NCI-H1436 treated with DMSO at 0.1 percent for 48 hours (cell line): ENCODE measurements around the gene PCDH9.

ENCODE experiments used
- DNase-seq: peaks from one replicate; lab custom pipeline; 2025; lab: John Stamatoyannopoulos, UW

Gene PCDH9

DNA sequence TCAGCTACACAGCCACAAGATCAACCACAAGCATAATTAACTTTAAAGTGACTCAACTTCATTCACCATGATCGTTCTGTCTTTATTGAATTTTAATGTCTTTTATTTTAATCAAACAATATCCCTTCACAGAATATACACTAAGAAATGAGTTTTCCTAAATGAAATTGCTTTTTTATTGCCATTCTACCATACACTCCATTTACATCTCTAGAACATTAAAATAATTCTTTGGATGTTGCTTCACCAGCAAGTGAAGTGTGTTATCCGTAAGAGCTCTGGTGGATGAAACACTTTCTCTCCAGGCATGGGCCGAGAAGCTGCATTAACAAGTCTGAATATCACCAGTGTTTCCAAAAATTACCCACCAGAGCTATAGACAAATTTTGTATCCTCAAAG, 789.2 kb downstream of the PCDH9 start:
- DNase-seq: no peak

DNA sequence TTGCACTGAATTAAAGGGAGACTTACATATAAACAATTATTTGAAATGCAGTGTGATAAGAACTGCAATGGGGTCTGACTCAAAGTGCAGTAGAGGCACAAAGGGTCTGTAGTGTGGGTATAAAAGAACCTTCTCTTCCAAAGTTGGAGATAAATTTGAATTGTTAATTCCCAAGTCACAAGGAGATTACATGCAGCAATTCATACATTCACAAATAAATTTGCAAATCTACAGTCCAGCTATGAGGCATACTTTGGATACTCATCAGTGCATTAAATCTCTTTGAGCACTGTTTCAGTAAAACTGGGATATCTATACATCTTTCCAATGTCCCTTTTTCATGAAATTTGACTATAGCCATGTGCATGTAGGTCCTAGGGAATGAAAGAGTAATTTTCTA, 799.4 kb downstream of the PCDH9 start:
- DNase-seq: no peak

DNA sequence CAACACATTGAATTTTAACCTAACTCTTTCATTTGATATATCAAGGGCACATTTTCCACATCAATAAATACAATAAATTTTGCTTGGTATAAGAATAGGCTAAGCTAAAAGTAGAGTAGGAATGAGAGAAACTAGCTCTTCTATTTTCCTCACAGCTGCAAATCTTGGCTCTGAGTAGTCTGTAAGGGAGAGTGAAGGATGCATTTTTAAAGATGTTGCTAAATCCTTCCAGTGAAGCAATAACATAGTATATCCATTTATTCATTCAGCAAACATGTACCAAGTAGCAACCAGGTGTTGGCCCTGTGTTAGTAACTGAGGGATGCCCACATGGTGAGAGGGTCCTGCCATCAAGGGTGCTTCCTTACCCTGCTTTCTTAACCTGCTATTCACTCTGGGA, 799.9 kb downstream of the PCDH9 start:
- no peak for DNase-seq

DNA sequence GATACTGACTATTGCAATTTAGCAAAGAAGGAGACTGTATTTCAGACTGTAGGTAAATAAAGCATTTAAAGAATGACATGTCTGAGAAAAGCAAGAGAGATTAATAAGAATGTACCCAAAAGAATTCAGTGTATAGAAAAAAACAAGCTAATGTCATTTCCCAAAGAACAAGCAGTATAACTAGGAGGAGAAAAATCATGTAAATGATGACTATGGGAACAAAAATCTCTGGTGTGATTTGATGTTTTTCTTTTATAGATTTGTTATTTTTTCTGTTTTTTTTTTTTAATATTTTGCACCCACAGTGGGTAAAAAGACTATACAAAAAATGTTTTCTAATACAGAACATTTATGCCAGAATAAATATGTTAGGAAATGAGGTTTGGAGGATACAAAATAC, 801.0 kb downstream of the PCDH9 start:
- DNase-seq: no peak

DNA sequence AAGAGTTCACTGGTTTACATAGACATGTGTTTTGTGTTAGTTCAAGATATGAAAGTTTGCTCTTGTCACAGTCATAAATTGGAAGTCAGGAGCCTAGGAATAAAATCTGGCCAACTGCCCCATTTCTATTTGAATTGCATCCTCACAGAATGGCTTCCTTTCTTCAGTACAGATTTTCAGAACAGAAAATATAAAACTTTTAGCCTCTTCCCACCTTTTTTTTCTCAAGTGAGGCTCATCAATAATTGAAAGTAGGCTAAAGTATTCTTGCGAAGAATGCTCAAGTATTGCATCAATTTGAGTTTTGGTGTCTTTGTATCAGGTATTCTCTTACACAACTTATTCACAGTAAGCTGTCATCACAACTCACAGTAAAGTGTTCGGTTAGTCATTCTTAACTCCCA, 802.7 kb downstream of the PCDH9 start:
- DNase-seq: no peak

DNA sequence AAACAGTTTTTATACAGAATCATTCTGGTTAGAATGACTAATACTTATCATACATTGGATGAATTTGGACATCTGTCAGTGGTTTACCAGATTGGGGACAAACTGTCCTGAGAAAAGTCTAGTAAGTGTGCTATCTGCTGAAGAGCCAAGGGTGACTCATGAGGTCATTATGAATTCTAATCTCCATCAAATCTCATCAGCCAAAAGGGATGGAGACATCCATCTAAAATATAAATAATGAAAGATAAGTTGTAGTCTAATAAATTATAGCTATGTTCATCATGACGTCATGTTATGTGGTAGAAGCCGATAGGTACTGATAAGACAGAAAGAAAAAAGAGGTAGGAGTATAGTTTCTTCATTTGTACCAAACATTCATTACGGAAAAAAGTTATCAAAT, 804.4 kb downstream of the PCDH9 start:
- no peak for DNase-seq

DNA sequence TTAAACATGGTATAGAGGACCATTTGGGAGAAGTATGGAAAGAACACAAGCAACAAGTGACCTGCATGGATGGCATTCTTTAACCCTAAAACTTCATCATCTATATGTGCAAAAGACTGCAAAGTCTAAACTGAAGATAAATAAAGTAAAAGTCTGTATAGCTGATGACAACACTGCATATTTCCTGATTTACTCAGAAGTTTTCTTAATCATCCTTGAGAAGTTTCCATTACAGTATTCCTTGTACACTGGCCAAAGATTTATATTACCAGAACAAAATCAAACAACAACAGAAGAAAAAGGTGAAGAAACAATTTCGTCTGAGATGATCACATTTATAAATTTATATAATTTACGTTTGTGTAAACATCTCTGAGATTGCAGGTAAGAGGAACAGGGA, 805.7 kb downstream of the PCDH9 start:
- no peak for DNase-seq

DNA sequence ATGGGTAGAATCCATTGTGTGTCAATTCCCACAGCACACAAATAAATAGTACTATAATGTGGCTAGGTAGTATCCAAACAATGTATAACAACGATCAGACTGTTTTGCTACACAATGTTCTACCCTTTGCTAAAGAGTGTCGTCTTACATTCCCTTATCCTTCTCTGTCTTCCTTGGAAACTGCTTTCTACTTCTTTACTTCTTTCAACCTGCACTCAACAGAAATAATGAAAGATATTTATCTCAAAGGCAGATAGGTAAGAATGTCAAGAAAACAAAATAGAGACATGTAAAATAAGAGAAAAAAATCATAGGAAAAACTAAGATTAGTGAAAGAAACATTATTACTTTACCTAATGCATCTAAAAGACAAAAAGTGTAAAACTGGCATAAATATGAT, 814.7 kb downstream of the PCDH9 start:
- no peak for DNase-seq

DNA sequence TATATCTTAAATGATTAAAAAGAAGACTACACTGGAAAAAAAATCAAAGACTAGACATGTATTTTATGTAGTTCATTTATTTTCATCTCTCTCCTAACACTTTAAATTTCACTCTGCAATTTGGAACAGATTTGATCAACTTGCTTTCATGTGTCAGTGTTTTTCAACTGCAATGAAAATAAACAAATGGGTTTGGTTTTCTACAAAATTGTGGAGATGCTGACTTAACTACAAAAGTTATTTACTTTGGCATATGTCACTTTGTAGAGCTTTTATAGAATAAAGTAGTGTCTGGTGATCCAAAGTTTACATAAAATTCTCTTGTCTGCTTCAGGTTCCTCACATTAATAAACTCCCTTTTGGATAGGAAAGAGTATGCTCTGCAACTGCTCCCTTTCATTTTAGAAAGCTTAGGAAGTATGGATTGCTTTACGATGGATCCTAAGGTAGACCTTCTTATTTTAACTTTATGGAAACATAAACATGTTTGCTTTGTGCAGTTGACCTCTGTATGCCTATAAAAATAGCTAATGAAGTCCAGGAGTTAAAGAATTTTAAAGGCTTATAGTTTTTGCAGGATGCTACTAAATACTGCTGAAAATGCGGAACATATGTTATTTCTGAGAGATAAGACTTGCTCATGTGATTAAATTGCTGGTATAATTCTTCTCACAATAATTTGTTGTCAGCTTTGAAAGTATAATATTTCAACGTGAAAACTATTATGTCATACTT, 815.9 kb downstream of the PCDH9 start:
- no peak for DNase-seq

DNA sequence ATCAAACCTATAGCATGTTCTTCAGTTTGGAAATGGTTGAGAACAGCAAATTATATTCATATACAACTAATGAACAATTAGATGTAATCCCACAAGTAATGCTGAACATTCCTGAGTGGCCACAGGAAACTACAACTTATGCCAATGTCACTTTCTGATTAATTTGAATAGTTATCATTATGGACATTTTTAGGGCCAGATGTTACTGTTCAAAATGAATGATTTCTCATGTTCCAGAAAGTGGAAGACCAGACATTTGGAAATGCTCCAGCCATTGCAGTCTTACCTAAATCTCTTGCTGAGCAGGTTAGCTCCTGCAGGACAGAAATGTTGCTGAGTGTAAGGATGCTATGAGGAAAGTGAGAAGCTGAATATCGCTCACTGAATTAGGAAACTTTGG, 819.8 kb downstream of the PCDH9 start:
- DNase-seq: no peak

DNA sequence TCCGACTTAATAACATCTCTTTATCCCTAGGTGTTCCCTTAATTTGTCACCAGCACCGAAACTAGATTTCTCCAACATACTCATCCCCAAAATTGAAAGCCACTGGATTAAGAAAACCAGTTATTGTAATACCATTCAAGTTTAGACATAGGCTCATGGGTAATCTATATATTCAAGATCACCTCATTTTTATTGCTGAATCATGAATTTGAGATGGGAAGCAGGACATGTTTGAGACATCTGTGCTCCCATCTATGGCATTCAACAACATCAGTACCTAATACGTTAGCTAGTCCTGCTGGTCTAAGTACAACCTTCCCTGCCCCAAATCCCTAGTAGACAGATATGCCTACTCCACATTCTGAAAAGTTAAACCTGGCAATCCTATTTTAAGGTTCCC, 820.6 kb downstream of the PCDH9 start:
- no peak for DNase-seq

DNA sequence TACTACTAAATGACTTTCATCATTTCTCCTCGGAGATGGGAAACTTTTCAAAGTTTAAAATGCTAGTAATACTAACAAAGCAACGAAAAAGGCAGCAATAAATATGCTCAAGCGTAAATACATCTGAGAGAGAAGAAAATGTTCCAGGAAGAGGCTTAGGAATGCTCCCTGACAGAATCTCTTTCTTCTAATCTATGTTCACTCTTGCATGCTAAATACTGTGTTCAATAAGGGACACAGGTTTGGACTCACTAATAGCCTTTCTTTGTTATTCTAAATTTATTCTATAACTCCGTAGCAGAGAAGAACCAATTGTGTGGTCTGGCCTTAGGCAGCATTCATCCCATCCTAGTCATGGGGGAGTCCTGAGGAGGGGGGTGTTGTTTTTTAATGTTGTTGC, 823.0 kb downstream of the PCDH9 start:
- no peak for DNase-seq

DNA sequence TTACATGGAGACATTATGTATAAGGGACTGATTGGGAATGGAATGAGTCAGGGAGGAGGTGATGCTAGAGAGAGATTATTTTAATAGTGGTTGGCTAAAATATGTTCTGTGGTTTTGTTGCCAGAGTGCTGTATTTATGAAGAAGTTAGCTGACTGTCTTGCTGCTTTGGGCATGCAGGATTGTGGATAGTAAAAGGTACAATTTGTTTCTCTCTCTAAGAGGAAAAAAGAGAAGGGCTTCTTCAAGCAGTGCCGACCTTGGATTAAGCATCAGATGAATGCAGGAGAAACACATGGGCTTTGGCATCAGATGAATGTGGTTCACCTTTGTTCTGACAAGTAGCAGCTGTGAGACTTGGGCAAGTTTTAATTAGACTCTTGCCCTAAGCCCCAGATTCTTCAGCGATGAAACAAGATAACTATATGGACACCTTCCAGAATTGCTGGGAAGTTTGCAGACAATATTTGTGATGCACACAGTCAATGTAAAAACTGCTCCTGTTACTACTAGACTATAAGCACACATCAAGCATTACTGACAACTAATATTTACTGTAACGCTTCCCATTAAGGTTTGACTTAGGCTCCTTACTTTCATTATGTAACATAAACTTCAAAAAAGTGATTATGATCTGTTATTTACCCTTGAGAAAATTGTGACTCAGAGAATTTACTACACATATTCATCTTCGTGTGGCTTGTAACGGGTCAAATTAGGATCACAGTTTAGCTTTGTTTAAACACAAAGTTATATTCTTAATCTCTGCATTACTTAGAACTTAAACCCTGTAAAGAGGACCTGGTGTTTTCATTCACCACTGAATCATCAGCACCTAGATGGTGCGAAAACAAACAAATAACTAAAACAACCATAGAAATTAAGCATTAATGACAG, 824.0 kb downstream of the PCDH9 start:
- DNase-seq: no peak

DNA sequence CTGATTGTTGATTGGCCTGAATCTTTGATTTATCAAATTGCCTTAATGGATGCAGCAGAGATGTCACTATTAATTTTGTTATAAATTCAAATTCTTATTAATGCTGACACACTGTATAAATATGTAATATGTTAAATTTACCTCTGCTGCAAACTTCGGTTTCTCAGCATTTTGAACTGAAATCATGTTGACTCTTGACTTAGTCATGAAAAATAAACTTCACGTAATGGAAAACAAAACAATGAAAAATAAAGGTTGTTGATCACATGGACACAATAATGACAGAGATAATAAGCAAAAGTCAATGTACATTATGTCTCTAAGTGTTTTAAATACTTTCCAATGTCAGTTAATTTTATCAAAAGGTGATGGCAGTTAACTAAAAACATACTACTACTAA, 827.6 kb downstream of the PCDH9 start:
- DNase-seq: no peak

DNA sequence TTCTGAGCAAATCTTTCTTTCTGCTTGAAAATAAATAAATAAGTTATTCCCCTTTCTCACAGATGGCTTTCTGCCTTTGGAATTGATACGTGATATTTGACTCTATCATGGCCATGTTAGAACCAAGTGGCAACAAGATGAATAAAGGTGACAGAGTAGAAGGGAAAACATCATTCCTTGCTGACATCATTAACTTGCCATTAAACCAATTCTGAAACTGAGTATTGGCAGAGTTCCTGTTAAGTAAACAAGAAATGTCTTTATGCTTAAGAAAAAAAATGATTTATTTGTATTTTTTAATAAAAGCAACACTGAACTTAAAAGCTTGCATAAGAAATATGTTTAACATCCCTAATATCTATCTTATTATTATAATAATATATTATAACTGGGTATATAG, 828.1 kb downstream of the PCDH9 start:
- DNase-seq: no peak

DNA sequence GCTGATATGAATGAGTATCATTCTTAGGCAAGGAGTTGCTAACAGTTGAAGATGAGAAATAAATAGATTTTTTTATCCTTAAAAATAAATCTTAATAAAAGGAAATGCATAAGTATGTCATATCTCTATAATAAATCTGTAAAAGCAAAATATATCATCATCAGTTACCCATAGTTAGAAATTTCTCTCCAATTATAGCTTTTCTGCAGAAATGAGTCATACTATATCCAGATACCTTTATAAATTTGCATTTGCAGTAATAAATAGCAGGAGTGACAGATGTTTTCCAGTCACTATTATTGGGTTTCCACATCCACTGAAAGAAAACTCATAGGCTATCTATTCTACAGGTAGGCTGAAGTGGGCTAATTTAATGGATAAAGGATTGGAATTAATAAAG, 829.8 kb downstream of the PCDH9 start:
- no peak for DNase-seq

DNA sequence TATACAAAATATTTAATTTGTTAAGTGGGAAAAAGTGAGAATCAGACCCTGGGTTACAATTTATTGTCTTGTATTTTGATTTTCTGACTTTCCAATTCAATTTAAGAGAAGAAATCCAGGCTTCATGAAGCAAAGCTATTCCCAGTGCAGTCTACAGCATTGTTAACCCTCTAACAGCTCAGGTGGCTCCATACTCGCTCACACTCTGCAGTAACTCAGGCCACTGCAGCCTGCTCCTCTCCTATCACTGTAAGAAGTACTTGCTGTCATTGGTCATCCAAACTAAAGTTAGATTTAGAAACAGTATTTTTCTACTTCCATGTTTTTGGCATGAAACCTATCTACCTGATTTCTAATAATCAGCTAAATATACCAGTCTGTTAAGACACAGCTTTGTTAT, 830.3 kb downstream of the PCDH9 start:
- DNase-seq: no peak

DNA sequence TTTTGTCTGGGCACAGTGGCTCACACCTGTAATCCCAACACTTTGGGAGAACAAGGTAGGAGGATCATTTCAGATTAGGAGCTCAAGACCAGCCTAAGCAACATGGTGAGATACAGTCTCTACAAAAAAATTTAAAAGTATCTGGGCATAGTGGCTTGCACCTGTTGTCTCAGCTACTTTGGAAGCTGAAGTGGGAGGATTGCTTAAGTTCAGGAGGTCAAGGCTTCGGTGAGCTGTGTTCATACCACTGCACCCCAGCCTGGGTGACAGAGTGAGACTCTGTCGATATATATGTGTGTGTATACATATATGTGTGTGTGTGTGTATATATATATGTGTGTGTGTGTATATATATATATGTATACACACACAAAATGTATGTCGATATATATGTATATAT, 833.0 kb downstream of the PCDH9 start:
- no peak for DNase-seq

DNA sequence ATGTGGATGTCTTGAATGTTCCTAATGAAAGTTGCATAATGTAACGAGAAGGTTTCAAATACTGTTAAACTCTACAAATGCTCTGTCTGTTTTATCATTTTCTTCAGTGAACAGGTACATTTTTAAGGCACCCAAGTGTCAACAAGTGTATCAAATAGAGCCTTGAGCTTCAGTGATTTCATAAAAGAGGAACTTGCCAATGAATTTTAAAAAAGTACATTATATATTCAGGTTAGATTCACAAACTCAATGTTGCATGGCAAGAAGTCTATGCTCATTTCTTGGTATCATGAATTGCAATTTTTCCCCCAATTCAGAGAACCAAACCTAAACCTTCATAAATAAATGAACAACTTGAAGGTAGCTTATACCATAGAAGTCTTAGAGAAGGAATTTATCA, 838.8 kb downstream of the PCDH9 start:
- no peak for DNase-seq

DNA sequence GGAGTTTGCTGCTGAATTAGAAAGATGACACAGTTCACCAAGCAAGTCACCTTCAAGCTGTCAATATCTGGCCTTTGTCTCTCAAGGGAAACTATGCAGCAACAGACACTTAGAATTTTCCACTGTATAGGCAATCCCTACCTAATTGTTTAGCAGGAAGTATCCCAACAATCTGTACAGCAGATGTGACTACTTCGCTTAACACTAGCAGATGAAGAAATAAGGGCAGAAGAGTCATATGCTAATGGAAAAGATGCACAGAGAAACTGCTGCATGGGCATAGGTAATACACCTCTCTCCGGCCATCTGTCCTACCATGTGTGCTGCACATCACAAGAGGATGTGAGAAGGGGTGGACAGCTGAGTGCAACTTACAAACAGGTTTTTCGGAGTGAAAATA, 851.2 kb downstream of the PCDH9 start:
- no peak for DNase-seq

DNA sequence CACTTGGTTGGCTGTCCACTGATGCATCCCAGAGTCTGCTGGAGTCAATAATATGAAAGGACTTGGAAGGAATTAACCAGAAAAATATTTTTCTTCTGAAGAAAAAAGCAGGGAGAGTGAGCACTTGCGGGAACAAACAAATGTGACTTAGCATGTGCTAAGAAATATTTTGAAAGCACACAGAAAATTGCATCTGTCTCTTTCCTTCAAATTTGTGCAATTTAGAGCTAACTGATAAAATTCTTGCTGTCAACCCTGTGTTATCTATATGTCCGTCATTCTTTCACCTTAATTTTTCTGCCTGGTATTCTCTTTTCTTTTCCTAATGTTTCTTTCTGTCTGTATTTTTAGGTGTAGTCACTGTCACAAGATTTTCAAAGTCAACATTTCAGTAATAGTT, 852.6 kb downstream of the PCDH9 start:
- DNase-seq: no peak

DNA sequence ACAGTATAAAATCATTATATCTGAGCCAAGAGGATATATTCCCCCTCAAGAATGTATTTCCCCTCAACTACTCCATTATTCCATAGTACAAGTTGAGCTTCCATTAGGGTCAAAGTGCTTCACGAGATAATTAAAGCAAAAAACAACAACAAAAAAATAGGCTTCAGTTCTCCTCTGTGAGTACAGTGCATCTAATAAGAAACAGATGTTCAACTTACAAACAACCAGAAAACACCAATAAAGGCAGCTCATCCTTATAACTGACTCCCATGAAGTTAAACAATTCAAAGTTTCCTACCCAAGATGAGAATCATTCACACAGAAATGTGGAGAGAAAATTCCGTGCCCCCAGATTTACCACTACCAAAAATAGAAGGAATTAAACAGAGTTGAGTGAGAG, 854.4 kb downstream of the PCDH9 start:
- no peak for DNase-seq

DNA sequence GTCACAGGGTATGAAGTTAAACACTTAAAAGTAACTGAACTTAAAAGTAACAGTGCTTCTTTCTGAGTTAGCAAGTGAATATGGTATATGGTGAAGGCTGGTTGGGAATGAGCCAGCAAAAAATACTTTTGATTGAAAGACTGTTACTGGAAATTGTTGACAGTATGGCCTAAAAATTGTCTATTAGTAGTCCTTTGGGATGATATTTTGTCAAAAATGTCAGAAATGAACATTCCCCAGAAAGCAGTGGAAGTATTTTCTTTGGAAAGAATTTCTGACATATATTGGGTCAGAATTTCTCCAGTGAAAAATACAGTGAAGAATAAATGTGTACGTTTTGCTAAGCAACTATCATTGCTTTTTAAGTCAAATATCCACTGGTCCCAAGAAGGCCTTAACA, 860.5 kb downstream of the PCDH9 start:
- no peak for DNase-seq

DNA sequence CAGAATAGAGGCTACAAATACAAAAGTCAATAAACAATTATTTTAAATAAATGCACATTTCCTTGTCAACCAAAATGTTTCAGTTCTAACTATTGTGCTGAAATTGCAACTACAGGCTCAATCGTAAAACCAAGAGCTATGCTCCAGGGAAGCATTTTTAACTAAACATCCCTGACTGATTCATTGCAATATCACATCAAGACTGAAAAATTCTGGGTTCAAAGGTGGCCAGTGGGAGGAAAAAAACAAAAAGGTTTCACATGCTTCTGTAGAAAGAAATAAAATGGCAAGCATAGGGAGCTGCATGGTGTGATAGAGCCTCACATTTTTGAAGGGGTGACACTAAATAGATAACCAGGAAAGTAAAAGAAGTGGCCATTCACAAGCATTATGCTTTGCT, 862.8 kb downstream of the PCDH9 start:
- DNase-seq: no peak
